Stimulated activated CD4-positive, alpha-beta T cell treated with anti-CD3 and anti-CD28 coated beads, Interleukin-2, amount 100 ng/mL, for 4 hours (primary cell): ENCODE measurements around the gene HGFAC.
"Not testable (repeated sequence)": the region's sequence is repeated elsewhere in the genome, so short reads cannot be mapped to it uniquely, and the experiment has no call there.

ENCODE experiments used
- DNase-seq: peaks from one replicate; pipeline ENCODE4 v3.0.0-alpha.2; 2020; ENCODE audit warnings: low read depth

The HGFAC gene

GRCh38 chr4:3442959-3443749, 1.4 kb downstream of the HGFAC start:
- peak; percentile 29 for DNase-seq

DNA sequence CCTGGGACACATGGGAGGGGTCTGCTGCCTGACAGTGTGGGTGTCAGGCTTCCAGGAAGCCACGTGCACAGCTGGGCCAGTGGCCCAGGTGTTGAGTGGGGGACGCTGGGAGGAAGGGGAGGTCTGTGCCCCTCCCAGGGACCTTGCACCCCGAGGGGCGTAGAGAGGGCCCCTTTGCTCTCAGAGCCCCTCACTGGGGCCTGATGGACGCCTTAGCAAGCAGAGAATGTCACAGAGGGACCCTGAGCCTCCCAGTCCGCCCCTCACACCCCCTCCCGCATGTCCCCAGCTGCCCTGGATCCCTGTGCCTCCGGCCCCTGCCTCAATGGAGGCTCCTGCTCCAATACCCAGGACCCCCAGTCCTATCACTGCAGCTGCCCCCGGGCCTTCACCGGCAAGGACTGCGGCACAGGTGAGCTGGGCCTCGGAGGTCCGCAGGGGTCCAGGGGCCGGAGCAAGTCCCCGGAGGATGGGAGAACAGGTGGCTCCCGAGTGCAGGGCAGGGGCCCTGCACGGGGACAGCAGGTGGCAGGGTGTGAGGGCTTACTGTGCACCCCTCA, 2.1 kb downstream of the HGFAC start:
- DNase-seq = no peak

- no peak for DNase-seq
These were observed 2.8 kb downstream of the HGFAC start for GRCh38 chr4:3444351-3445110.

DNA sequence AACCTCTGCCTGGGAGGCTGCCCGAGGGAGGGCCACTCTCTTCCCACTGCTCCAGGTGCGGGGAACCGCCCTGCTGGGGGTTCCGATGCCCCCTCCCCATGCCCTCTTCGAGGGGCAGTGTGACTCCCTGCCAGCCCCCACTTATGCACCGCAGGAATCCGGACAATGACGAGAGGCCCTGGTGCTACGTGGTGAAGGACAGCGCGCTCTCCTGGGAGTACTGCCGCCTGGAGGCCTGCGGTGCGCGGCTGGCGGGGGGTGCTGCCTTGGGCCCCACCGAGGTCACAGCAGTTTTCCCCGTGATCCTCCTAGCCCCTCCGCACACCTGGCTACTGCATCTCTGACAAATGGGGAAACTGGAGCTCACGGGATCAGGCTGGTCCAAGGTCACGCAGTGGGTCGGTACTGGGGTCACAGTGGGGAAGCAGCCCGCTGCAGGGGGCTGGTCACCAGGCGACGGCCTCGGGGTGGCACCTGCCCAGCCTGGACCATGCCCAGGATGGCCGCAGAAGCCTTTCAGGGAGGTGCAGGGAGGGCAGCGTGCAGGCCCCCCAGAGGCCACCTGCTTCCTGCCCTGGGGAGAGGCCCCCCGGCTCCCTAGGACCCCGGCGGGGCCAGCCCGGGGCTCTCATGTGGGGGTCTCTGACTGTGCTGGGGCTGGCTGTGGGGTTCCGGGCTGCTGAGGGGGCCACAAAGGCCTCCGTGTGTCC, 3.5 kb downstream of the HGFAC start:
- no peak for DNase-seq

GRCh38 chr4:3445829-3446545, 4.2 kb downstream of the HGFAC start:
- no peak for DNase-seq

- DNase-seq = no peak
These were observed 5.0 kb downstream of the HGFAC start for GRCh38 chr4:3446631-3447320.

GRCh38 chr4:3447431-3448395, 5.9 kb downstream of the HGFAC start:
- DNase-seq = no peak

DNA sequence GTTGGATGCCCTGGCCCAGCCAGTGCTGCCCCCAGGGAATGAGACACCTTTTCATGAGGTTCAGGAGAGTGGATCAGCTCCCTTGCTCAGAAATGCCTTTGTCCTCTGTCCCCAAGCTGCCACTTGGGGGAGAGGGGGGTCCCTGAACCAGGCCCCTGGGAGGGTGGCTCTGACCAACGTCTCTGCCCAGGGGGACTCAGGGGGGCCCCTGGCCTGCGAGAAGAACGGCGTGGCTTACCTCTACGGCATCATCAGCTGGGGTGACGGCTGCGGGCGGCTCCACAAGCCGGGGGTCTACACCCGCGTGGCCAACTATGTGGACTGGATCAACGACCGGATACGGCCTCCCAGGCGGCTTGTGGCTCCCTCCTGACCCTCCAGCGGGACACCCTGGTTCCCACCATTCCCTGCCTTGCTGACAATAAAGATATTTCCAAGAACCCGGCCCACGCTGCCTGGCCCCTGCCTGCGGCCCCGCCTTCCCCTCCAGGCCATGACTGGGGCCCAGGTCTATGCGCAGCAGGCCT, 7.3 kb downstream of the HGFAC start:
- DNase-seq = no peak

DNA sequence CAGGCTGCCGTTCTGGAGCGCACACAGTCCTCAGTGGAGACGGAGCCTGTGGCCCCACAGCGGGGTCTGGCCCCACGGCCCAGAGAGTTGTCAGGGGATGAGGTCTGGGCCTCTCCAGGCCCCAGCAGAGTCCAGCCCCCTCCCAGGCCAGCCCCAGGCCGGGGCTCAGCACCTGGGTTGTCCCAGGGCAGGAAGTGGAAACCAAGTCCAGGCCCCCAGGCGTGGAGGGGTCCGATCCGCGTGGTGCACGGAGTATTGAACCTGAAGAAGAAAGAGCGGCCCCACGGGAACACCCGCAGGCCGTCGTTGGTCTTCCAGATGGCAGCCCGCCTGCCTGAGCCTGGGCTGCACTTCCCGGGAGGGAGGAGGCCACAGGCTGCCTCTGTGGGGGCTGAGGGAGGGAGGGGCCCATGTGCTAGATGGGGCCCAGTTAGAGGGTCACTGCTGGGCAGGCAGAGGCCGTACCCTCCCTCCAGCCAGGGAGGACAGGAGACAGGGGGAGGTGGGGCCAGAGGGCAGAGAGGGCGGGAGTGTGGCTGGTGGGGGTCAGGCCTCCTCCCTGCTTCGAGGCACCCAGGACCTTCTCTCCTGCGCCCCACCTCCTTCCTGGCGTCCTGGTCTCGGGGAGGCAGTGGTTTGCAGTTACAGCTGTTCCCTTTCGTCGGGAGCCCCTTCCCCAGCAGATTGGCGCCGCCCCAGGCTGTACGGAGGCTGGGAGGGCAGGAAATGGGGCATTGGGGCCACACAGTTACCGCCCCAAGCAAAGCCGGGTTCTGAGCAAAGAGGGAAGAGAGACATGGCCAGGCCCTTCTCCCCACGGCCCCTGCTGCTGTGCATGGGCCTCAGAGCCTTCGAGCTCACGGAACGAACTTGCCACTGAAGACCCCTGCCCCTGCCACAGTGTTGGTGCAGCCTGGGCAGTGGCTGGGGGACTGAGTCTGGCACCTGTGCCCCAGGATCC, 8.1 kb downstream of the HGFAC start:
- no peak for DNase-seq

DNA sequence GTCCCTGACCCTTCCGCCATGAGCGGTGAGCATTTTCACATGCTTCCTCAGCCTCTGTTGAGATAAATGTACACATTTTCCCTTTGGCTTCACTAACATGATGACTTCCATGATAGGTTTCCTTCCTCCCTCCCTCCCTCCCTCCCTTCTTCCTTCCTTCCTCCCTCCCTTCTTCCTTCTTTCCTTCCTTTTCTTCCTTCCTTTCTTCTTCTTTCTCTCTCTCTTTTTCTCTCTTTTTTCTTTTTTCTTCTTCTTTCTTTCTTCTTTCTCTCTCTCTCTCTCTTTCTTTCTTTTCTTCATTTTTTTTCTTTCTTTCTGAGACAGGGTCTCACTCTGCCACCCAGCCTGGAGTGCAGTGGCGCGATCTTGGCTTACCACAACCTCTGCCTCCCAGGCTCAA, 8.9 kb downstream of the HGFAC start:
- no peak for DNase-seq

- DNase-seq = no peak
These were observed 10.2 kb downstream of the HGFAC start for GRCh38 chr4:3451956-3452355.

DNA sequence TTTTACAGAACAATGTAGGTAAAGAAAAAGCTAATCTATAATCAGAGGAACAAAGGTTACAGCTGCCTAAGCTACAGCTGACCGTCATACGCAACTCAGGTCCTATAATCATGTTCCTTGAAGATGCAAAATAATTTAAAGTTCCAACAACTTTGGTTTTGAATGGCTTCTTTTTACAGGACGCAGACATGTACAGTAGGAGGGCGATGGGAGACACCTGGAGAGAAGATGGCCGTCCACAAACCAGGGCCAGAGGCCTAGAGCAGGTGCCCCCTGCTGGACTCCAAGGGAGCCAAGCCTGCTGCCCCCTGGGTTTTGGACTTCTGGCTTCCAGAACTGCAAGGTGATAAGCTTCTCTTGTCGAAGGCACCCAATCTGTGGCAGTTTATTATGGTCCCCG, 10.6 kb downstream of the HGFAC start:
- DNase-seq = no peak

DNA sequence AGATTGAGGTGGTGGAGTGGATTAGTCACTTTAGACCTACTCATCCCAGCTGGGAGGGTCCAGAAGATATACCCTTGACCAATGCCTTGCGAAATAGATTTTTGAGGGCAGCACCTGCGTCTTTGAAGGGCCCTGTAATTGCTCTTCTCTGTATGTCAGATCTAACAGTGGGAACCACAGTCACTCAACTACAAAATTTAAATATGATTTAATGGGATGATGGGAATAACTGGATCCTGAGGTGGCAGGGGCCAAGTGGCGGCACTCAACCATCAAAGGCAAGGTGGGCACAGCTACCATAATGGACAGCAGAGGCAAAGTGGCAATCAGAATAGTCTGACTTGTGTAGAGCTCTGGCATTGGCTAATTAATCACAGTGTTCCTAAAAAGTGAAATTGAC, 13.8 kb downstream of the HGFAC start:
- not testable (repeated sequence) for DNase-seq

DNA sequence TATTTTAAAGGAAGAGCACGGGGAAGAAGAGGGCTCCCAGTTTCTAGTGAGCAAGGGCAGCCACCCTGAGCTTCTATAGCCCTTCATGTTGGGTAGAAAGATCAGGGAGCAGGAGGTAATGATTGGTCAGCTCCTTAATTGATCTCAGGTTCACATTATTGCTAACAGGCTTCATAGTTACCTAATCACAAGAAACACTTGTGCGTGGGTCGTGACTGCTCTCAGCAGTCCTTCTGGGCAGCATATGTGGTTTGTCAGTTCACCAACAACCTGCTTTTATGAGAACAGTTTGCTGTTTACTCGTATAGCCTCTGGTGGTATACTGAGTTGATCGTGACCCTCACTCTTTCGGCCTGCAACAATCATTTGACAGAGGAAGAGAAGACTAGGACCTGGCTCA, 16.6 kb downstream of the HGFAC start:
- no peak for DNase-seq

- DNase-seq = not testable (repeated sequence)
These were observed 17.4 kb downstream of the HGFAC start for GRCh38 chr4:3459156-3459555.

- DNase-seq = no peak
These were observed 19.2 kb downstream of the HGFAC start for GRCh38 chr4:3460926-3461325.

- no peak for DNase-seq
These were observed 19.9 kb downstream of the HGFAC start for GRCh38 chr4:3461515-3462291.

DNA sequence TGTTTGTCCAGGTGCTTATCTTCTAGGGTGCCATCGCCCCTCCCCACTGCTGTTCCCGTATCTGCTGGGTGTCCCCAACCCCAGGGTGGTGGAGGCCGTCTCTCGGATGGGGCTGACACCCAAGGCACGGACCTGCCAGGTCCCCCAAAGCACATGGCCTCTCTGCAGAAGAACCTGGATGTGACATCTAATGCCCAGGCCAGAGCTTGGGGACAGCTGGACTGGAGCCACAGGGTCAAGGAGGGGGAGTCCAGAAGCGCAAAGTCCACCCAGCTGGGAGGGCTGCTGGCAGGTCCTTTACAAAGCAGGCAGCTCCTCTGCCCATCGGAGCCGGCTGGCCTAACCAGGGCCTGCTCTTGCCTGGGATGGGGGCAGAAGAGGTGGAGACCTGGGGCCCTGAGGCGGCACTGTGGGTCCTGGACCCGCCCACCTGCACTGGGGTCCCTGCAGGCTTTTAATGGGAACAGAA, 20.6 kb downstream of the HGFAC start:
- no peak for DNase-seq
